PFSK-1 (cell line): ENCODE measurements around the gene UBR4.

ENCODE experiments used
- FOXP2 ChIP-seq: optimal IDR thresholded peaks from 2 replicates; pipeline ENCODE3; 2011; ENCODE audit warnings: borderline replicate concordance, control low read depth, inconsistent platforms; ENCODE audit not compliant: insufficient read depth; ENCODE audit errors: extremely low read length, extremely low read depth
- POLR2AphosphoS5 ChIP-seq: IDR thresholded peaks from 2 replicates; pipeline ENCODE4 v1.6.1; 2012; ENCODE audit warnings: low read depth, mild to moderate bottlenecking, control low read depth, low read length, moderate library complexity
- SIN3A ChIP-seq: IDR thresholded peaks from 2 replicates; pipeline ENCODE4 v1.6.1; 2012; ENCODE audit warnings: mild to moderate bottlenecking, low read length, moderate library complexity, borderline replicate concordance; ENCODE audit not compliant: insufficient read depth

DNA sequence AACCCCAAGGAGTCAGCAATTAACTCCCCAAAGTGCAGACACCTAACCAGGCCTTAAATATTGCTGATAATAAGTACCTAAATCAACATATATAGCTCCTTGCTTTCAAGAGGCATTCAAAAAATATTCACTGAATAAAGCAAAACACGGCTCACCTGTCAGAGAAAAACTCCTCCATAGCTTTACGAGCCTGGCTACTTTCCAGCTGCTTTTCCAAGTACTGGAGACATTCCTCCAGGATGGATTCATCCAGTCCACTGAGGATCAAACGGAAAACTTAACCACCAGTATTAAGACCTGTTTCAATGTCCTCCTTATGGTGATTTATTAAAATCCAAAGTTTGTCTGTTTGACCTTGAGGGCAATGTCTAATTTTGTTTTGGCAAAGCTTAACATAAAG is 44.6 kb downstream of the UBR4 start:
- TF ChIP-seq POLR2AphosphoS5, result no peak
- no peak for TF ChIP-seq SIN3A
- TF ChIP-seq FOXP2, result no peak
